Stimulated activated CD8-positive, alpha-beta memory T cell treated with anti-CD3 and anti-CD28 coated beads, Interleukin-12 subunit alpha, Interleukin-12 subunit beta, amount 100 ng/mL, for 24 hours (primary cell): Measurements from ENCODE around the gene TBPL1.
"Not testable (repeated sequence)": the region's sequence is repeated elsewhere in the genome, so short reads cannot be mapped to it uniquely, and the experiment has no call there.

Source experiments
- DNase-seq: peaks from one replicate; pipeline ENCODE4 v3.0.0-alpha.2; 2020; ENCODE audit errors: extremely low read depth

Gene TBPL1

DNA sequence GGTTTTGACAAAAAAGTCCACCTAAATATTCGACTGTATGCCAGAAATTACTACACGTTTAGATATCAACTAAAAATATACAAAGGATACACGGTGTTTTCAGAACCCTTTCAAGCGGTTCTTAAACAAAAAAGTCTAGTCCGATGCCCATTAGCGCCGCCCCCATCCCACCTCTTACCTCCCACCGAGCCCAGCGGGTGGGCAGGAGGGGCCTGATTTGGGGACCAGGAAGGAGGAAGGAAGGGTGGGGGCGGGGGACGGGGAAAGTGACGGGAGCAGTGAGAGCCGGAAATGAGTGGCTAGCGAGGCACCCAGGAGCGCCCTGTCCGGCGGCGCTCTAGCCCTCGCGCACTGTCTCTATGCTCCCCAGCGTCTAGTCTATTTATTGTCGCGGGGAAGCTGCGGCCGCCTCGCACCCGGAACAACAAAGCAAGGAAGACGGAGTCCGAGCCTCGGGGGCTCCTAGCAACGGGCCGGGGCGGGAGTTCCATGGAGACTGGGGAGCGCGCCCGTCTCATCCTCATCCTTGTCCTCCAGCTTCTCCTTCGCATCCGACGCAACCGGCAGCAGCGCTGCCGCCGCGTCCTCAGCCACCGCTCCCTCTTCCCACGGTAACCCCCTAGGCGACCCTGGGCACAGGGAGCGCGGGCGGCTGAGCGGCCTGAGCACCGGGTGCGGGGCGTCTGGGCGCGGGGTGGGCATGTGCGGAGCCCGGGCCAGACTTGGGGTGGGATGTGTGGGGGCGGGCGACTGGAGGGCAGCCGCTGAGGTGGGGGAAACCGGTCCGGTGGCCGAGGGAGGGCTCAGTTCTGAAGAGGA lies at the start of gene TBPL1:
TSS of gene TBPL1 (plus strand) at position 410 of the 819 bp plus-strand sequence. CDS start 26,902 bp downstream, outside the sequence.
- peak; percentile 89 for DNase-seq

DNA sequence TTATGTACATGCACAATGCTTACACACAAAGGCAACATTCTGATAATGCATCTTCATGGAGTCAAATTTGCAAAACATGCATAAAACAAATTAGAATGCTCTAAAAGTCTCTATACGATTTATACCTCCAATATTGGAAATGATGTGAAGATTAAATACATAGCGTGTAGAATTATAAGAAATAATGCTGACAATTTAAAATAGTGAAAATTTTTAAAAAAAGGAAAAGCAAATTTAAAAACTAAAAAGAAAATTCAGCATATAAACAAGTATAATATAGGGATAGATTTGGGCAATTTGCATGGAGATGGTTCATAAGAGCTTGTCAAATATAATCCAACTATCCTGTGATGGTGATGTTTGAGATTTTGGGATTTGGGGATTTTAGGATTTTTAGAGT lies 49.2 kb upstream of the TBPL1 start:
- no peak for DNase-seq

DNA sequence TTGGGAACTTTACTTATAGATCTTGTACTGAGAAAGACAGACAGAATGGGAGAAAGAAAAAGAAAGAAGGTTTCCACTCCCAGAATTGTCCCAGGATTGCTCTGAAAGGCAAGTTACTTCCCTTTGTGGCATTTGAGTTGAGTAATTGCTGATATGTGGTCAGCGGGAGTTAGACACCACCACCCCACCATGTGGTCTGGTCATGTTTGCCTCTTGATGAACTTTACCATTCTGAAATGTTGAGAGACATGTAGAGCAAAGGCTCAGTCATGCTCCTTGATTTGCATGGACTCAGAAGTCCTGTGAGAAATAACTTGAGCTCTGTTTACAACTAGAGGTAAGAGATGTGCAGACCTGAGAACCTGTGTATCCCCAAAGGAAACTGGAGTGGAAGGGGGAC lies 47.0 kb upstream of the TBPL1 start:
- no peak for DNase-seq

DNA sequence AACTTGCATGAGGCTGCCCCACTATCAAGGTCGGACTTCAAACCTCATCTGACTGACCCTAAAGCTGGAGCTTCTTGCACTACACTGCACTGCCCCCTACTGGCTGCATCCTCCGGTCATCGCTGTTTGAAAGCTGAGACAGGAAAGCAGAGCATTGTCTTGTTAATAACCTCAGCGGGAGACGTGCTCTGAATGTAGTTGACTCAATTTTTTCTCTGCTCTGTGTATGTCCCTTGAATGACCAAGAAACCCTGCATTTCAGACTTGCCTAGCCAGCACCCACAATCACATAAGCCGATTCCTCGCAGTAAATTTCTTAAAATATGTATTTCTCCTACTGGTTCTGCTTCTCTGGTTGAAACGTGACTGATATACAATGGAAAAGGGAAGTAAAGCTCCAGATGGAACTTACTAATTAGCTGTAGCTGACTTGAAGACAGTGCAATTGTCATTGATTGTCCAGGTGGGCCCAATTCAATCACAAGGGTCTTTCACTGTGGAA lies 36.3 kb upstream of the TBPL1 start:
- peak; percentile 37 for DNase-seq

DNA sequence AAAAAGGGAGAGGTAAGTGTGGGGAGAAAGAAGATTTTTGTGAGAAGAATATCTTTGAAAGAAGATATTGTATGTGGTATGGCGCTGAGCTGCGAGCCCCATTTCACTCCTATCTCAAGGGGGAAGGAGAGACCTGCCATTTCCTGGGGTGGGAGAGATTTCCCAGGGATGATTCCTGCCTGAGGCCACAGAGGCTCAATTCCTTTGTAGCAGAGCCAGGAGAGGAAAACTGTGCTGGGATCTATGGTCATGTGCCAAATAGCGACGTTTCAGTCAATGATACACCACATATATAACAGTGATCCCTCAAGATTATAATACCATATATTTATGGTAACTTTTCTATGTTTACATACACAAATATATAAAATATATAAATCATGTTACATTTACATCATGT lies 35.2 kb upstream of the TBPL1 start:
- DNase-seq = no peak

DNA sequence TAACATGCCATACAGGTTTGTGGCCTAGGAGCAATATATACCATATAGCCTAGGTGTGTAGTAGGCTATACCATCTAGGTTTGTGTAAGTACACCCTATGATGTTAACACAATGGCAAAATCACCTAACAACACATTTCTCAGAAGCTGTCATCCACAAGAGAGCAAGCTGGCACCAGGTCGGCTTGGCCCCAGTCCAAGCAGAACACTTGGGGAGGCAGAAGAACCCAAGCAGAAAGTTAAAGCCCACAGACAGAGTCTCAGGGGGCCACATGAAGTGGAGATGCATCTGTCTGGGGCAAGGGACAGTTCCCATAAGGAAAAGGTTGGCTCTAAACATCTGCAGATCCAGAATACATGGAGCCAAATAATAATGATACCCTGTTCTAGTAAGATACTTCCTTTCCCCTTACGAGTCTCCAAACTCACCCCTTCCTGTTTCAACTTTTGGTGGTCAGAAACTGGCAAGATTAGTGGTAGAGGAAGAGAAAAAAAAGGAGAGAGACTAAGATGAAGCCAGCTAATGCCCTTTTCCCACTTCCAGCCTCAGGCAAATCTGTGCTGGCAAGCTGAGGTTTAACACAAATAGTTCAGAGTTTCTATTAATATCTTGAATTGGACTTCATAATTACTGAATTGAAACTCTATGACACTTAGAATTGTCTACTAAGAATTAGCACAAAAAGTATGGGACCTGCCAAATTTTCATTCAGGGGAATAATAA lies 34.7 kb upstream of the TBPL1 start:
- DNase-seq = no peak

DNA sequence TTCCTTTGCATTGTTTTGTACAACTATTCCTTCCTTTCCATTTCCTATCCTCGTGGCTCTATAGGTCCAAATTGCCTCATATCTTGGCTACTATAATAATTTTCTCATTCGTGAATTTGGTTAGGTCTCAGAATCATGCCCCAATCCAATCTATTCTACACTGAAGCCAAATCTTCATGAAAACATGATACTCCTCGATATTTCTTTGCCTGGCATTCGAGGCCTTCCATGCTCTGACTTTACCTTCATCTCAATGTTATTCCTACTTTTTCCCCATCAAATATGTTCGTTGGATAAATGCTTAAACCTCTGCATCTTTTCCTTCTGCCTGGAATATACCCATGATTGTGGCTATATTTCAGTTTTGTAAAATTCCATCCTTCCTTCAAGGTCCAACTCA lies 33.7 kb upstream of the TBPL1 start:
- no peak for DNase-seq

DNA sequence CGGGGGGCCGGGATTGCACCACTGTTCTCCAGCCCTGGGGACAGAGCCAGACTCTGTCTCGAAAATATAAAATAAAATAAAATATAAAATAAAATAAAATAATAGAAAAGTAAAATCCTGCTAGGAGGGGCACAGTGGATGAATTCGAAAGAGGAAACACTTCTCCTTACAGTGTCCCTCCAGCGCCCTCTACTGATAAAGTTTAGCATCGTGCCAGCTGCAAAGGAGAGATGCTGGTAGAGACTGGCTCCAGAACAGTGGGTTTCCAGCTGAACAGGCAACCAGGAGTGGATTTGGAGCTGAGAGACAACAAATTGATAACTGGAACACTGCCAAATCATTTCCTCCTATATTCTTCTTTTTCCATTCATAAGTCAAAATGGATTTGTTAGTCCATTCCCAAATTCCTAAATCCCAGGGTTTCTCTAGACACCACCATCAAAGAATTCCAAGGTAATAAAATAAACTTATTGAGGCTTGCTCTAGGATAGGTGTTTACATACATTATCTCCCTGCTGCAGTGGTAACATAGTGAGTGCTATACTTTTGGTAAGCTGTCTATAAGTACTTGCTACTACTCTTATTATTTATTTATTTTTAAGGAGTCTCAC lies 31.7 kb upstream of the TBPL1 start:
- peak; percentile 15 for DNase-seq

DNA sequence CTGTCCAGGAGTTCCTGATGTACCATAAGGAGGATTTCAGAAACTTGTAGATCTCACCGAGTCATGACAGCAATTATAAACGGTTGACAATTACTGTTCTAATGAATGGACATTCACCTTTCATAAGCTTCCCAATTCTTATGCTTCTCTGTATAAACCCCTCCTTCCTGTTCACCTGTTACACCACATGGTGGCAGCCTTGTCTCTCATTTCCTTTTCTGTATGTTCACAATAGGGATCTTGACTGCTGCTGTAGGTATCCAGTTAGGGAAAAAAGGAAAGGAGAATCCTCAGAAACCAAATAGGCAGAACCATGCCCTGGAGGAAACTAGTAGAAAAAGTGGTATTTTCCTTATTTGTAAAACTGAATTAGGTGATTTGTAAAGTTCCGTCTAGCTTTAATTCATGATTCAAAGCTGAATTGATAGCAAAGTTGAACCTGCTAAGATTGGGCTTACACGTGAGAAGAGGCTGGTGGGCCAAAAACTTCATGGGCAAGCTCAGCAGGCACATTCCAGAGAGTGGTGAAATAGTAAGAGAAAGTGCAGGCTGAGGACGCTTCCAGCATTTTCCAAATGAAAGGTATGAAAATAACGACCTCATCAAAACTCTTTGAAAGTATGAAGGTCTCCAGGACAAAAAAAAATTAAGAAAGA lies 29.0 kb upstream of the TBPL1 start:
- peak; percentile 3 for DNase-seq

DNA sequence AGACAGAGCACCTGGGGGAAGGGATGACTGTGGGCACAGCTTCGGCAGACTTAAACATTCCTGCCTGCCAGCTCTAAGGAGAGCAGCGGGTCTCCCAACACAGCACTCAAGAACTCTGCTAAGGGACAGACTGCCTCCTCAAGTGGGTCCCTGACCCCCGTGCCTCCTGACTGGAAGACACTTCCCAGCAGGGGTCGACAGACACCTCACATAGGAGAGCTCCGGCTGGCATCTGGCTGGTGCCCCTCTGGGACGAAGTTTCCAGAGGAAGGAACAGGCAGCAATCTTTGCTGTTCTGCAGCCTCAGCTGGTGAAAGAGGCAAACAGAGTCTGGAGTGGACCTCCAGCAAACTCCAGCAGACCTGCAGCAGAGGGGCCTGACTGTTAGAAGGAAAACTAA lies 21.8 kb upstream of the TBPL1 start:
- not testable (repeated sequence) for DNase-seq

DNA sequence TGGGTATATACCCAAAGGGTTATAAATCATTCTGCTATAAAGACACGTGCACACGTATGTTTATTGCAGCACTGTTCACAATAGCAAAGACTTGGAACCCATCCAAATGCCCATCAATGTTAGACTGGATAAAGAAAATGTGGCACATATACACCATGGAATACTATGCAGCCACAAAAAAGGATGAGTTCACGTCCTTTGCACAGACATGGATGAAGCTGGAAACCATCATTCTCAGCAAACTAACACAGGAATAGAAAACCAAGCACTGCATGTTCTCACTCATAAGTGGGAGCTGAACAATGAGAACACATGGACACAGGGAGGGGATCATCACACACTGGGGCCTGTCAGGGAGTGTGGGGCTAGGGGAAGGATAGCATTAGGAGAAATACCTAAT lies 16.7 kb upstream of the TBPL1 start:
- DNase-seq = not testable (repeated sequence)

DNA sequence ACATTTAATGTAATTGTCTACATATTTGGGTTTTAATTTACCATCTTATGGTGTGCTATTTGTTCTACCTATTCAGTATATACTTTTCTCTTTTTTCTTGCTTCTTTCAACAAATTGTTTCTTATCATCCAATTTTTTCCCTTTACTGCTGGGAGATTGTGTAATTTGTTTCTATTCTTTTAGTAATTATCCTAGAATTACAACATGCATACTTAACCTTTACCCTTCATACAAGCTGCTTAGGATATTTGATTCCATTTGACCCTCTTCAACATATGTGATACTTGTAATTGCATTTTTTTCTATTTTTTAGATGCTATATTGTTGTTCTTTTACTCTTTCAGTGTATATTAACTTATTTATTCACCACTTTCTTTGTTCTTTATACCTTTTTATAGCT lies 15.1 kb upstream of the TBPL1 start:
- no peak for DNase-seq

DNA sequence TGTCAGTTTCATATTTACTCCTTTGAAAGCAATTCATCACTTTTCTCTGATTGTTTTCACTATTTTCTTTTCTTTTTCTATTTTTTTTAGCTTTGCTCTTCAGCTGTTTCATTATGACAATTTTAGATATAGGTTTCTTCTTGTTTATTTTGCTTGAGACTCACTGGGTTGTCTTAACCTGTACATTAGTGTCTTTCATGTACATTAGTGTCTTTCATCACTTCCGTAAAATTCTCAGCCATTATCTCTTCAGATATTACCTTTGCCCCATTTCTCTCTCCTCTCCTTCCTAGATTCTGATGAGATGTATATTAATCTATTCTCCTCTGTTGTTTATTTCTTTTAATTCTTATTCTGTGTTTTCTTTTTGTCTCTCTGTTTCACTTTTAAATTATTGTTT lies 14.5 kb upstream of the TBPL1 start:
- DNase-seq = no peak

DNA sequence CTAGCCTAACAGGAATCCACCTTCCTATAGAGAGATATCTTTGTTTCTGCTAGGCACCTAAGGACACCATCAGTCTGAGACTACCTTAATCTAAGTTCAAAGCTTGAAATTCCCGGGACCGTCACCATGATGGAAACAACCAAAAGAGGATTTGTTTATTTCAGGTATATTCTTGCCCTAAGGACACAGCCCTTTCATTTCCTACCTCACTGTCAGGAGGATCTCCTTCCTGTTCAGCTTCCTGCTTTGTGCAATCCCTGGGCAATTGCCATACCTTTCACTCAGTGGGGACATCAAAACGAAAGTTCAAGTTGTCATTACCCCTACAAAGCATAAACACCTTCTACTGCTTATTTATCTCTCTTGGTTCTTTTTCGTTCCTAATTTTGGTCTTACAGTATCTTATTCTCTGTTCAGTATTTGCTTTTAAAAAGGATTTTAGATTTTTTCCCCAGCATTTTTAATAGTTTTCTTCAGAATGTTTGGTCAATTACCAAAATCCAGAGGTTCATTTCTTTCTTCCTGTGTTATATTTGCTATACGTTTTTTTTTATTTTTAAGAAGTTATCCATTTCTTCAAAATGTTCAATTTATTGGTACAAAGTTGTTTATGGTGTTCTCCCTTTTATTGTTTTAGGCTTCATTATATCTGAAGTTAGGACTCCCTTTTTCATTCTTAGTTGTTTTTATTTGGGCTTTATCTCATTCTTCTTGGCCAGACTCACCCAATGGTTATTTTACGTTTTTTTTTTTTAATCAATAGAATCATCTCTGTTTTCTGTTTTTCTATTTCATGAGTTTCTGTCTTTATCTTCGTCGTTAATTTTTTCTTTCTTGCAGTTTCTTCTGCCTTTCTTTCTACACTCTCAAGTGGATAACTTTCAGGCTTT lies 13.0 kb upstream of the TBPL1 start:
- no peak for DNase-seq

DNA sequence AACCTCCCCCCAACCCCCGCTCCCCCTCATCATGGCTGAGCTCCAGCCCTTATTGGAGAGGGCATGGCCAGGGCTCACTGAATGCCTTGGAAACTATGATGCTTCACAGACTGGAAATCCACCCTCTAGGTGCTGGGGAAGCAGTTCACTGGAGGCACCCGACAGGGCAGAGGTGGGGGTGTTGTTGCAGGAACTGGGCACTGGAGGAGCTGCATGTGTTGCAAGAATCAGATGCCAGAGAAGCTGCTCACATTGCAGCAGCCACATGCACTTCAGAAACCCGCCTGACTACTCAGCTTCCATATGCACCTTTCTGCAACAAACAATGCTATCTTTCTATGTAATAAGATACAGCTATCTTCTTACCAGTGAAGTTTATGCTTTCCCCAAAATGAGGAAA lies 7.9 kb upstream of the TBPL1 start:
- DNase-seq = no peak

DNA sequence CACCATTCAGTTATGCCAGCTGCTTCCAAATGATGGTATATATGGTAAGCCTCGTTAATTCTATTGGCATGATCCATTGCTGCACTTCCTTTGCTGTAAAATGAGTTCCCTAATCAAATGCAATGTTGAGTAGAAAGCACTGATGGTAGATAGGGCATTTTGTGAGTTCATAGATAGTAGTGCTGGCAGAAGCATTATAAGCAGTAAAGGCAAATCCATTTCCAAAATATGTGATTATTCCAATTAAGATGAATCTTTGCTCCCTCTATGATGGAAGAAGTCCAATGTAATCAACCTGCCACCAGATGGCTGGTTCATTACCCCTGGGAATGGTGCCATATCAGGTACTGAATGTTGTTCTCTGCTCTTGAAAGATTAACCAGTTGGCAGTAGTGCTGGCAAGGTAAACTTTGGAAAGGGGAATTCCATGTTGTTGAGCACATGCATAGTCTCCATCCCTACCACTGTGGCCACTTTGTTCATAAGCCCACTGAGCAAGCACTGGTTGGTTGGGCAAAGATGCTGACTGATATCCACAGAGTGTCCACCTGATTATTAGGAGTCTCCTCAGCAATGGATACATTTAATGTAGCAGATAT lies 5.6 kb upstream of the TBPL1 start:
- DNase-seq = no peak

DNA sequence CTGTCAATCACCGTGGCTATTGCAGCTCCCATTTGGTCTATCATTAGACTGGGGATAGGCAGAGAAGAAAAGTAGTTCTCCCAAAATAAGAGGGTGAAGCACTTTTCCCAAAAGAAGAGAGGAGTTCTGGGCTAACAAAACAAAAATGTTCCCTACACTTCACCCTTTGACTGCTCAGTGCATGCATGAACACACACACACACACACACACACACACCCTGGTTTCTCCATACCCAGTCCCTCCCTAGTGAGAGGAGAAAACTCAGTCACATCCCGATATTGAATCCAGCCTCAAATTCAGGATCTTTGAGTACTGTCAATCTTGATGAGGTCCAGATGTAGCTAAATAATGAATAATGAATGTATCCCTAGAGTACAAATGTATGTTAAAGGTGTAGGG lies 4.6 kb upstream of the TBPL1 start:
- DNase-seq = no peak

DNA sequence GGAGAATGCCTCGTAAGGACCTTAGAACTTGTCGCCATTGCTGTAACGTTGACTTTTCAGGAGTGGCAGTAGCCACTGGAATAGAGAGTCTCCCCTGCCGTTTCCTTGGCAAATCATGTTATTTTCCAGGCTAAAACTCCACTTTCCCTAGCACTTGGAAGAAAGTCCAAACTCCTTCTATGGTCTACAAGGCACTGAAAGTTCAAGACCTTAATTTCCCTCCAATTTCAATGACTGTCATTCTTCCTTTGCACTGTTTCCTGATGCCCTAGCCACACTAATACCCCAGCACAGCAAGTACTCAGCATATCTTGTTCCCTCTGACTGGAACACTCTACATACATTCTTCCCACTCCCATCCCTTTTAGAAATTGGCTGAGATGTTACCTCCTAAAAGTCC lies 1.8 kb upstream of the TBPL1 start:
- DNase-seq = no peak

DNA sequence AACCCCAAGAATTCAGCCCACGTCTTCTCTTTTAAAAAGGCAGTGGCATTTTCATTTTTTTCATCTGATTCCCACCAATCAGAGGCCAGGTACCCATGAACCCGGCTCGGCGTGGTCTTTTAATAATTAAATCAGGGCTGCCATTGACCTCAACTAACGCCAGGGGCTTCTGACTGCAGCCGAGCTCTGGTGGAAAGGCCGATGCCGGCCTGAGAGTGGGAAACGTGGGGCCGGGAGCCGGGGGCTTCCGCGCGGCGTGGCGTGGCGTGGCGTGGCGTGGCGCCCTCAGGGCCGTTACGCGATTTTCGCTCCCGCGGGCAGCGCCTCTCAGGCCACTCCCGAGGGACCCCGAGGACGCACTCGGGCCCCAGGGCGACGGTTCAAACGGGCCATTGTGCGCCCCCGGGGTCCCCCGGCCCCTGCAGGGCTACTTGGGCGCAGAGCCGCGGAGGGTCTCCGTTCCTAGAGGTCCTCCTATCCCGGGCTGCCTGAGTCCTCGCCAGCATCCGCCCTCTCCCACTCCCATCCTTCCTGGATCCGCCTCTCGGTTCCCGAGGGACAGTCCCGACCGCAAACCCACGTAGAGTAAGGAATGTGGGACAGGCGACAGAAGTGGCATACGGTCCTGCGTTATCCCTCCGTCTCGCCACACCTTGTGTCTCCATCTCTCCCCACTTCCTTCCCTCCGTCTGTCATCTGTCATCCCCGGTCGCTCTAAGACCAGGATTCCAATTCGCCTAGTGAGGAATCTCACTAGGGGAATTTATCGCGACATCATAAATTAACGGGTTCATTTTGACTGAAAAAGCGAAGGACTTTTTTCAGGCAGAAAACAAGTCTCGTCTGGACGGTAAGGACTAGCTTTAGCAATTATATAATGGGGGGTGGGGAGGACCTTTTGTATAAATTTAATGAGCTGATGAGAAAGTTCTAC lies 876 bp upstream of the TBPL1 start:
- DNase-seq = peak; percentile 3
